ENCODE measurements around the gene UBE2L3. TPM values are rescaled to one million over a fixed set of nuclear protein-coding genes. Genes with fewer than 3 reads are reported as not detected.

UBE2L3 gene
- total and polyA plus RNA-seq, 2 of the 8 experiments (the other 6 are each of a cell fraction or from before 2014, with no cell fraction given), result 63.5 to 90.0 TPM

DNA sequence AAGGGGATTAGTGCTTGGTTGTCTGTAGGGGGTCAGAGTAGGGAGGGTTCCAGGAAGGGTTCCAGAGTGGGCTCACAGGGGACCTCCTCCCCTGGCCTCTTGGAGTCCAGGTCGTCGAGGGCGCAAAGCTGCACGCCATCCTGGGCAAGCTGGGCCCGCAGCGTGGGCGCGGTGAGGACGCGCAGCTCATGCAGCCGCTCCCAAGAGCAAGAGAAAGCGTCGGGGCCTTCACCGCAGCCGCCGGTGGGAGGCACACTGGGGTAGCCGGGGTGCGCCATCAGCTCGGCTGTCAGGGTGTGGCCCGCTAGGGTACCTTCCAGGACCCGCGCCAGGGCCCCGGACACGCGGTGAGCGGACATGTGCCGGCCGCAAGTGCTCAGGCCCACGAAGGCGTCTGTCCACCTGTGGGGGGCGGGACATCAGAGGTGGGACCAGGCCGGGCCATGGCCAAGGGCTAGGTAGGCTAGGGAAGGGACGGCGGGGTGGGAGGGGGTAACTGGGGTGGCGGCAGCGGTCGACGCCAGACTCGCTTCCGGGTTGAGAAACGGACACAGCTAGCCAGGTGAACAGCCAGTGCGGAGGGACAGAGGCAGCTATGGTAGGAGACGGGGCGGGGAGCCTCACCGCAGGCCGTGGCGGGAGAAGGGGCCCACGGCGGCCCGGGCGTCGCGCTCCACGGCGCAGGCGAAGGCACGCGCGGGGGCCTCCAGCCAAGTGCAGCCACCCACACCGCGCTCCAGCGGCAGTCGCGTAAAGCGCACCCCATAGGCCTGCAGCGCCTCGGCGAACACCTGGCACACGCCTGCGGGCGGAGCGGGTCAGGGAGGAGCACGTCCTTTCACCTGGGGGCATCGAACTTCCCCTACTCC lies 61.1 kb downstream of the UBE2L3 start:
- Histone ChIP-seq H2BK15ac (ENCODE audit: low read length) (no peak overlapping the region), H3K23me2 (ENCODE audit: low read depth, low read length) (no peaks in the 10 kb centered on the region; the same call in 1 of the 2 replicates), H3K9ac (replicated peaks in 1 of 4; ENCODE audit: extremely low read depth in 1 of 4, low read depth in 3 of 4, low read length in 3 of 4) (peak overlapping the region in 1 of 4 experiments; percentile 93; a peak in 2 of 7 replicates), H2BK120ac (replicated peaks; ENCODE audit: low read depth, low read length) (no peak overlapping the region), H3K27ac (ENCODE audit: low read depth, low read length) (no peak overlapping the region), H3K4me2 (ENCODE audit: insufficient read depth in 1 of 2, low read depth in 2 of 2, low read length in 2 of 2) (peak overlapping the region; percentile 2 to 83; a peak in 3 of 4 replicates), H3K27me3 (replicated peaks in 1 of 4; ENCODE audit: control insufficient read depth in 3 of 4, extremely low read depth in 1 of 4, insufficient read depth in 3 of 4, low read length in 3 of 4) (no peaks in the 10 kb centered on the region; a peak in 2 of 7 replicates), H3K79me1 (ENCODE audit: low read depth, low read length) (0 out of 2 replicates have a peak, but pooled peaks cover 4% of the 10 kb centered on the region), H3K56ac (replicated peaks; ENCODE audit: insufficient read length, low read depth, low read length) (no peak overlapping the region), H3K18ac (ENCODE audit: extremely low read depth, low read length) (no peak overlapping the region; the same call in 1 of the 2 replicates), H3K4ac (replicated peaks; ENCODE audit: insufficient read length, low read depth, low read length) (peak overlapping the region; percentile 61), H3K79me2 (ENCODE audit: control insufficient read depth in 1 of 2, insufficient read depth in 2 of 2, low read length in 2 of 2) (peaks cover 0 to 12% of the 10 kb centered on the region in 2 experiments; a peak in 1 of 4 replicates), H3K4me1 (replicated peaks in 1 of 4; ENCODE audit: control insufficient read depth in 3 of 4, insufficient read depth in 4 of 4, low read length in 3 of 4) (peaks cover 0 to 3% (median 2%) of the 10 kb centered on the region in 4 experiments; a peak in 3 of 7 replicates), H4K91ac (replicated peaks; ENCODE audit: insufficient read length, low read length) (peak overlapping the region; percentile 20), H3K9me3 (ENCODE audit: insufficient read depth in 2 of 2, low read depth in 1 of 2, low read length in 1 of 2) (no peaks in the 10 kb centered on the region; a peak in 1 of 4 replicates), H2AFZ (ENCODE audit: low read length) (no peak overlapping the region), H3K14ac (ENCODE audit: insufficient read length) (no peak overlapping the region), H3K4me3 (ENCODE audit: extremely low read depth in 1 of 4, insufficient read depth in 2 of 4, low read depth in 3 of 4, low read length in 4 of 4) (peak overlapping the region; percentile 52 to 95 (median 86)), H2BK12ac (ENCODE audit: low read depth, low read length) (peak overlapping the region; percentile 43; the same call in 1 of the 2 replicates), H4K20me1 (replicated peaks in 1 of 2; ENCODE audit: control insufficient read depth in 1 of 2, insufficient read depth in 2 of 2, low read length in 2 of 2) (peaks cover 17 to 22% of the 10 kb centered on the region in 2 experiments), H4K5ac (ENCODE audit: insufficient read length, low read depth, low read length) (peak overlapping the region; percentile 13), H4K8ac (ENCODE audit: extremely low read depth, insufficient read depth, low read length) (peak overlapping the region; percentile 97), H3K23ac (ENCODE audit: insufficient read length) (no peak overlapping the region), H2AK5ac (ENCODE audit: low read depth, low read length) (no peak overlapping the region), H3K36me3 (ENCODE audit: control insufficient read depth in 2 of 4, insufficient read depth in 4 of 4, low read length in 3 of 4) (peaks cover 0 to 7% (median 3%) of the 10 kb centered on the region in 4 experiments; a peak in 3 of 8 replicates), H2BK5ac (ENCODE audit: low read depth, low read length) (peak overlapping the region; percentile 94; the same call in 1 of the 2 replicates), H2BK20ac (ENCODE audit: low read length) (no peak overlapping the region)
- ChIA-PET CTCF (ENCODE audit: partially characterized antibody) (interaction anchor here (0.6 to 24.1 kb wide), 19 partner anchors 8 to 179 kb away, joined by 3 to 499 read pairs (median 7); partner anchors contain the start of genes CCDC116 and SDF2L1), POLR2A (ENCODE audit: partially characterized antibody) (interaction anchor here (0.6 to 10.2 kb wide), 16 partner anchors 7 to 66 kb away, joined by 3 to 74 read pairs (median 4); partner anchors contain the start of genes SDF2L1 and UBE2L3)
- TF ChIP-seq SRF (IDR thresholded peaks at IDR 0.05; ENCODE audit: low read depth, low read length) (no peak), CBX5 (IDR thresholded peaks at IDR 0.05; ENCODE audit: low read depth, low read length) (no peak), CEBPB (IDR thresholded peaks at IDR 0.05; ENCODE audit: low read depth, low read length) (no peak), KDM5A (IDR thresholded peaks at IDR 0.05; ENCODE audit: low read length) (no peak)
- DNase-seq (ENCODE audit: low read depth in 1 of 2, low spot score in 2 of 2) (no peak), FAIRE-seq (no peak)
- WGBS, 2 experiments (ENCODE audit: extremely low coverage in 1 of 2, insufficient coverage in 1 of 2, insufficient read length in 1 of 2, insufficient replicate concordance in 2 of 2, low coverage in 1 of 2, low lambda C conversion rate in 2 of 2, missing lambda C conversion rate in 1 of 2), result 85% methylated on average over 55 of the region's 74 CpGs; no CpG with 5 or more reads in 1 of the 2 experiments
